Measurements from ENCODE around the gene EPB41L4B. TPM values are rescaled to one million over a fixed set of nuclear protein-coding genes. Genes with fewer than 3 reads are reported as not detected.
A peak's percentile ranks its signal among the peaks of the same experiment; 100 is the strongest.

The EPB41L4B gene
- total and polyA plus RNA-seq, 2 donors (not counting 1 experiment from before 2014, with no cell fraction given) = 0.56 to 2.8 TPM

DNA sequence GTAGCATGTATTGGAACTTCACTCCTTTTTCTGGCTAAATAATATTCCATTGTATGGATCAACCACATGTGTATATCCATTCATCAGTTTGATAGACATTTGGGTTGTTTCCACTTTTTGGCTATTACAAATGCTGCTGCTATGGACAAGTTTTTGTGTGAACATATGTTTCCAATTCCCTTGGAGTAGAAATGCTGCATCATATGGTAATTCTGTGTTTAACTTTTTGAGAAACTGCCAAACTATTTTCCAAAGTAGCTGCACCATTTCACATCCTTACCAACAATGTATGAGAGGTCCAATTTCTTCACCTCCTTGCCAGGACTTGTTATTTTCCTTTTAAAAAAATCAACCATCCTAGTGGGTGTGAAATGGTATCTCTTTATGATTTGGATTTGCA is 162.2 kb downstream of the EPB41L4B start:
- TF ChIP-seq, protein P1, sequence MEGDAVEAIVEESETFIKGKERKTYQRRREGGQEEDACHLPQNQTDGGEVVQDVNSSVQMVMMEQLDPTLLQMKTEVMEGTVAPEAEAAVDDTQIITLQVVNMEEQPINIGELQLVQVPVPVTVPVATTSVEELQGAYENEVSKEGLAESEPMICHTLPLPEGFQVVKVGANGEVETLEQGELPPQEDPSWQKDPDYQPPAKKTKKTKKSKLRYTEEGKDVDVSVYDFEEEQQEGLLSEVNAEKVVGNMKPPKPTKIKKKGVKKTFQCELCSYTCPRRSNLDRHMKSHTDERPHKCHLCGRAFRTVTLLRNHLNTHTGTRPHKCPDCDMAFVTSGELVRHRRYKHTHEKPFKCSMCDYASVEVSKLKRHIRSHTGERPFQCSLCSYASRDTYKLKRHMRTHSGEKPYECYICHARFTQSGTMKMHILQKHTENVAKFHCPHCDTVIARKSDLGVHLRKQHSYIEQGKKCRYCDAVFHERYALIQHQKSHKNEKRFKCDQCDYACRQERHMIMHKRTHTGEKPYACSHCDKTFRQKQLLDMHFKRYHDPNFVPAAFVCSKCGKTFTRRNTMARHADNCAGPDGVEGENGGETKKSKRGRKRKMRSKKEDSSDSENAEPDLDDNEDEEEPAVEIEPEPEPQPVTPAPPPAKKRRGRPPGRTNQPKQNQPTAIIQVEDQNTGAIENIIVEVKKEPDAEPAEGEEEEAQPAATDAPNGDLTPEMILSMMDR (conservative IDR thresholded peaks at IDR 0.05 in 1 of 2, IDR thresholded peaks at IDR 0.05 in 1 of 2; ENCODE audit: low read depth in 1 of 2, low read length in 2 of 2) = no peak
- TF ChIP-seq EZH2 (IDR thresholded peaks at IDR 0.05; ENCODE audit: low read length, missing control alignments) = no peak
- Histone ChIP-seq H3K27me3 (ENCODE audit: control insufficient read depth, insufficient read depth, low read length) (peaks cover 7% of the 10 kb centered on the region), H3K4me2 (ENCODE audit: extremely low read depth, insufficient read depth, low read length) (no peak overlapping the region), H3K4me3 (replicated peaks in 1 of 4; ENCODE audit: control extremely low read depth in 1 of 4, insufficient read depth in 1 of 4, low read depth in 3 of 4, low read length in 4 of 4) (no peak overlapping the region), H3K36me3 (ENCODE audit: control insufficient read depth, insufficient read depth, low read length) (no peaks in the 10 kb centered on the region), H4K20me1 (ENCODE audit: control insufficient read depth, extremely low read depth, insufficient read depth, low read length) (no peaks in the 10 kb centered on the region), H3K27ac (ENCODE audit: insufficient read depth, low read length) (no peak overlapping the region), H3K79me2 (ENCODE audit: control insufficient read depth, insufficient read depth, low read length) (no peaks in the 10 kb centered on the region), H3K9ac (ENCODE audit: insufficient read depth, low read length) (no peak overlapping the region), H3K4me1 (ENCODE audit: control insufficient read depth, extremely low read depth, insufficient read depth, low read length) (no peaks in the 10 kb centered on the region), H2AFZ (ENCODE audit: low read length) (no peak overlapping the region), H3K9me3 (ENCODE audit: control insufficient read depth, insufficient read depth, low read depth, low read length) (no peaks in the 10 kb centered on the region)
- peak in 1 of 2 donors; percentile 8 for DNase-seq (ENCODE audit: low read depth in 2 of 2)

DNA sequence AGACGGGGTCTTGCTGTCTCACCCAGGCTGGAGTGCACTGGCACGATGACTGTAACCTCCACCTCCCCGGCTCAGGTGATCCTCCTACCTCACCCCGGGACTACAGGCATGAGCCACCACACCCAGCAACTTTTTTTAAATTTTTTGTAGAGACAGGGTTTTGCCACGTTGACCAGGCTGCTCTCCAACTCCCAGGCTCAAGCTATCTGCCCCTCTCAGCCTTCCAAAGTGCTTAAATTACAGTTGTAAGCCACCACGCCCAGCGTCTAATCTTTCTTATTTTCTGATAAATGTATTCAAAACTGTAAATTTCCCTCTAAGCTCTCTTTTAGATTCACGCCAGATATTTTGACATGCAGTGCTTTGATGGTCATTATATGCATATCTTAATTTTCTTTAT is 164.2 kb downstream of the EPB41L4B start:
- H4K20me1 ChIP-seq (ENCODE audit: control insufficient read depth, extremely low read depth, insufficient read depth, low read length) = no peaks in the 10 kb centered on the region
- H3K9ac ChIP-seq (ENCODE audit: insufficient read depth, low read length) = no peak overlapping the region
- no peak for TF ChIP-seq EZH2 (IDR thresholded peaks at IDR 0.05; ENCODE audit: low read length, missing control alignments)
- H2AFZ ChIP-seq (ENCODE audit: low read length) = no peak overlapping the region
- no peaks in the 10 kb centered on the region for H3K9me3 ChIP-seq (ENCODE audit: control insufficient read depth, insufficient read depth, low read depth, low read length)
- no peak for DNase-seq (ENCODE audit: low read depth in 2 of 2)
- no peaks in the 10 kb centered on the region for H3K27me3 ChIP-seq (ENCODE audit: control insufficient read depth, insufficient read depth, low read length)
- H3K4me1 ChIP-seq (ENCODE audit: control insufficient read depth, extremely low read depth, insufficient read depth, low read length) = no peaks in the 10 kb centered on the region
- no peaks in the 10 kb centered on the region for H3K36me3 ChIP-seq (ENCODE audit: control insufficient read depth, insufficient read depth, low read length)
- H3K79me2 ChIP-seq (ENCODE audit: control insufficient read depth, insufficient read depth, low read length) = no peaks in the 10 kb centered on the region
- no peak overlapping the region for H3K4me3 ChIP-seq (replicated peaks in 1 of 4; ENCODE audit: control extremely low read depth in 1 of 4, insufficient read depth in 1 of 4, low read depth in 3 of 4, low read length in 4 of 4)
- H3K27ac ChIP-seq (ENCODE audit: insufficient read depth, low read length) = no peak overlapping the region
- no peak overlapping the region for H3K4me2 ChIP-seq (ENCODE audit: extremely low read depth, insufficient read depth, low read length)

DNA sequence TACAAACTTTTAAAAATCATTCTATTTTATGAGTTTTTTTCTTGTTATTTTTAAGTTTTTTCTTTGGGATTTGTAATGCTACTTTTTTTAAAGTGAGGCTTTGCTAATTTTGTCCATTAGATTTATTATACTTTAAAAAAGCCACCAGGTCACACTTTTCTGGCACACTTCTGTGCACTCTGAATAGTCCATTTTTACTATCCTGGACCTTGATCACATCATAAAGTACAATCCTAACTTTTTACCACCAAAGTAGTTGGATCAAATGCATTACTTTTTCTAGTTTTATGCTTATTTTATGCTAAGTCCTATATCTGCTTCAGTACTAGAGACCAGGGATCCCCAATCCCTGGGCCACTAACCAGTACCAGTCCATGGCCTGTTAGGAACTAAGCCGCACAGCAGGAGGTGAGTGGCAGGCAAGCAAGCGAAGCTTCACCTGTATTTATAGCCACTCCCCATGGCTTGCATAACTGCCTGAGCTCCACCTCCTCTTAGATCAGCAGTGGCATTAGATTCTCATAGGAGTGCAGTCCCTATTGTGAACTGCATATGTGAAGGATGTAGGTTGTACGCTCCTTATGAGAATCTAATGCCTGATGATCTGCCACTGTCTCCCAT is 169.8 kb downstream of the EPB41L4B start:
- Histone ChIP-seq H3K27ac (ENCODE audit: insufficient read depth, low read length) (no peak overlapping the region), H3K36me3 (ENCODE audit: control insufficient read depth, insufficient read depth, low read length) (no peaks in the 10 kb centered on the region), H4K20me1 (ENCODE audit: control insufficient read depth, extremely low read depth, insufficient read depth, low read length) (no peaks in the 10 kb centered on the region), H3K9ac (ENCODE audit: insufficient read depth, low read length) (no peak overlapping the region), H3K4me3 (replicated peaks in 1 of 4; ENCODE audit: control extremely low read depth in 1 of 4, insufficient read depth in 1 of 4, low read depth in 3 of 4, low read length in 4 of 4) (no peak overlapping the region), H3K27me3 (ENCODE audit: control insufficient read depth, insufficient read depth, low read length) (peaks cover 2% of the 10 kb centered on the region), H2AFZ (ENCODE audit: low read length) (no peak overlapping the region), H3K9me3 (ENCODE audit: control insufficient read depth, insufficient read depth, low read depth, low read length) (no peaks in the 10 kb centered on the region), H3K4me1 (ENCODE audit: control insufficient read depth, extremely low read depth, insufficient read depth, low read length) (no peaks in the 10 kb centered on the region), H3K4me2 (ENCODE audit: extremely low read depth, insufficient read depth, low read length) (no peak overlapping the region), H3K79me2 (ENCODE audit: control insufficient read depth, insufficient read depth, low read length) (no peaks in the 10 kb centered on the region)
- TF ChIP-seq, protein P1 (conservative IDR thresholded peaks at IDR 0.05 in 1 of 2, IDR thresholded peaks at IDR 0.05 in 1 of 2; ENCODE audit: low read depth in 1 of 2, low read length in 2 of 2) = no peak
- no peak for TF ChIP-seq EZH2 (IDR thresholded peaks at IDR 0.05; ENCODE audit: low read length, missing control alignments)
- no peak for DNase-seq (ENCODE audit: low read depth in 2 of 2)
